Measurements from ENCODE around the gene LARGE1.
A peak's percentile ranks its signal among the peaks of the same experiment; 100 is the strongest.

LARGE1 gene

DNA sequence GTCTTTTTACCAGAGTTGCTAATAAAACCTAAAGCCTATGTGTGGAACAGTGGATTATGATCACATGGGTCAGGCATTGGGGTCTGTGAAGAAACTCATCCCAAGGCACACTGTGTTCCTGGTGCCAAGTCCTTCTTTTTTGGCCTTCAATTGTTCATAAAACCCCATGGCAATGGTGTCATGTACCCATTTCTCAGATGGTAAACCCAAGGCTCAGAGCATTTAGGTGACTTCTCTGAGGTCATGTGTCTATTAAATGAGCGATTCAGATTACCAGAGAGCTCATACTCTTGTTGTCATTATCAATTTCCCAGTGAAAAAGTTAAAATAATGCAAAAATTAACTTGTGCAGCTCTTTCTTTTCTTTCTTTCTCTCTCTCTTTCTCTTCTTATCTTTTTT, 589.3 kb downstream of the LARGE1 start:
- peaks cover 33% of the 10 kb centered on the region for H3K4me1 Mint-ChIP-seq
- TF ChIP-seq, protein P1, sequence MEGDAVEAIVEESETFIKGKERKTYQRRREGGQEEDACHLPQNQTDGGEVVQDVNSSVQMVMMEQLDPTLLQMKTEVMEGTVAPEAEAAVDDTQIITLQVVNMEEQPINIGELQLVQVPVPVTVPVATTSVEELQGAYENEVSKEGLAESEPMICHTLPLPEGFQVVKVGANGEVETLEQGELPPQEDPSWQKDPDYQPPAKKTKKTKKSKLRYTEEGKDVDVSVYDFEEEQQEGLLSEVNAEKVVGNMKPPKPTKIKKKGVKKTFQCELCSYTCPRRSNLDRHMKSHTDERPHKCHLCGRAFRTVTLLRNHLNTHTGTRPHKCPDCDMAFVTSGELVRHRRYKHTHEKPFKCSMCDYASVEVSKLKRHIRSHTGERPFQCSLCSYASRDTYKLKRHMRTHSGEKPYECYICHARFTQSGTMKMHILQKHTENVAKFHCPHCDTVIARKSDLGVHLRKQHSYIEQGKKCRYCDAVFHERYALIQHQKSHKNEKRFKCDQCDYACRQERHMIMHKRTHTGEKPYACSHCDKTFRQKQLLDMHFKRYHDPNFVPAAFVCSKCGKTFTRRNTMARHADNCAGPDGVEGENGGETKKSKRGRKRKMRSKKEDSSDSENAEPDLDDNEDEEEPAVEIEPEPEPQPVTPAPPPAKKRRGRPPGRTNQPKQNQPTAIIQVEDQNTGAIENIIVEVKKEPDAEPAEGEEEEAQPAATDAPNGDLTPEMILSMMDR (IDR thresholded peaks at IDR 0.05; ENCODE audit: unreplicated experiment in 3 of 3): no peak
- H3K27ac Mint-ChIP-seq: no peak overlapping the region
- H3K4me3 Mint-ChIP-seq: no peak overlapping the region
- peaks cover 2% of the 10 kb centered on the region for H3K9me3 Mint-ChIP-seq
- H3K36me3 Mint-ChIP-seq (ENCODE audit: low read depth): peaks cover 17% of the 10 kb centered on the region
- peaks cover 5% of the 10 kb centered on the region for H3K27me3 Mint-ChIP-seq (ENCODE audit: low read depth)

DNA sequence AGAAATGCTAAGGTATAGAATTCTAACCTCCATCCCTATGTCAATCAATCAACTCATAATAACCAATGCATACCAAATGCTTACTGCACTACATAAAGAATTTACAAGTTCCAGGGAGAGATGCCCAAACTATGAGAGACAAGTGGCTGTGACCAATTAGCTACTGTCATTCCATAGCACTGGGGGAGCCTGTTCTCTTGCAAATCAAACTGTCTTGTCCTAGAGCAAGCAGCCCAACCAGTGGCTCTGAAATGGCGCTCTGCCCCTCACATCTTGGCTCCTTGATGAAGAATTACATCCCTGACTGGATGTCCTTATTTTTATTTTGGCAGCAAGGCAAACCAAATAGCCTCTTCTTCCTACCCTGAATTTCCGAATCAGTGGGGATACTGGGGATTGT, 589.7 kb downstream of the LARGE1 start:
- Mint-ChIP-seq H3K9me3 (peaks cover 2% of the 10 kb centered on the region), H3K4me3 (no peak overlapping the region), H3K27me3 (ENCODE audit: low read depth) (peaks cover 5% of the 10 kb centered on the region), H3K4me1 (peaks cover 31% of the 10 kb centered on the region), H3K27ac (no peak overlapping the region), H3K36me3 (ENCODE audit: low read depth) (peaks cover 13% of the 10 kb centered on the region)
- TF ChIP-seq, protein P1 (IDR thresholded peaks at IDR 0.05; ENCODE audit: unreplicated experiment in 3 of 3): no peak

DNA sequence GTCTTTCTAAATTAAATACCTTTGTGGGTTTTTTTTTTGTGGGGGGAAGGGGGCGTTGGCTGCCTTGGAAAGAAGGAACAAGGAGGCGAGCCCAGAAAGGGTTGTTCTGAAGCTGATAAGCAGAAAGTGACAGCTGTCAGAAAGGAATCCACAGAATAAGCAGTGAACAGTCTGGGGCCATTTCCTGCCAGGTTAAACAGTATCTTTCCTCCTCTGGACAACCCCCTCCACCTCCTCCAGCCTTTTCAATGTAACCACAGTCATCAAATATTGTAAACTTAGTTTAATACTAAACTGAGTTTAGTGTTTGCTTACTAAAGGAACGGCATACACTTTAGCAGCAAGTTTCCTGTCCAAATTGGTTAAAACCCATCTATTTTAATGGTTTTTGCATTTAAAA, 590.9 kb downstream of the LARGE1 start:
- TF ChIP-seq, protein P1 (IDR thresholded peaks at IDR 0.05; ENCODE audit: unreplicated experiment in 3 of 3): no peak
- Mint-ChIP-seq H3K27me3 (ENCODE audit: low read depth) (peaks cover 5% of the 10 kb centered on the region), H3K4me1 (peaks cover 22% of the 10 kb centered on the region), H3K27ac (peak overlapping the region in 2 of 3 experiments; percentile 3 to 30), H3K4me3 (no peak overlapping the region), H3K9me3 (peaks cover 2% of the 10 kb centered on the region), H3K36me3 (ENCODE audit: low read depth) (peaks cover 11% of the 10 kb centered on the region)

DNA sequence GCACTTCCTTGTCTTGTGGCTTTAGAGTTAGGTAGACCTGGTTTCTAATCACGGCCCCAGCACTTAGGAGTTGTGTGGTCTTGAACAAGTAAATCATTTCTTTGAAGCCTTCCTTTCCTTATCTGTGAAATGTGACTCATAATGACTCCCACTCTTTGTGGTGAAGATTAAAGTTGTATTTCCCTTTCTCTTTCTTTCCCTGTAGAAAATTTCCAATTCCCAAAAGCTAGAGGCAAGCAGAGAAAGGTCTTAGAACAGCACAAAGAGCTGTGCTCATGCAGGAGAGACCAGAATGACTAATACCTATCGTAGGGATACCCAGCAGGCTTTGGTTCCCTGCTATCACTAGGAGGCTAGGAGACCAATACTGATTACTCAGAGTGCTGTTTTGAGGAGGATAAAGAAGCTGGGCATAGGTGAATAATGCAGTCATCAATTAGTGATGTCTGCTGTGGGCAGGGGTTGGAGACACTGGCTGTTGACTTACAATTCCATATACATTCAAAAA, 591.4 kb downstream of the LARGE1 start:
- TF ChIP-seq, protein P1 (IDR thresholded peaks at IDR 0.05; ENCODE audit: unreplicated experiment in 3 of 3): no peak
- peaks cover 2% of the 10 kb centered on the region for H3K9me3 Mint-ChIP-seq

DNA sequence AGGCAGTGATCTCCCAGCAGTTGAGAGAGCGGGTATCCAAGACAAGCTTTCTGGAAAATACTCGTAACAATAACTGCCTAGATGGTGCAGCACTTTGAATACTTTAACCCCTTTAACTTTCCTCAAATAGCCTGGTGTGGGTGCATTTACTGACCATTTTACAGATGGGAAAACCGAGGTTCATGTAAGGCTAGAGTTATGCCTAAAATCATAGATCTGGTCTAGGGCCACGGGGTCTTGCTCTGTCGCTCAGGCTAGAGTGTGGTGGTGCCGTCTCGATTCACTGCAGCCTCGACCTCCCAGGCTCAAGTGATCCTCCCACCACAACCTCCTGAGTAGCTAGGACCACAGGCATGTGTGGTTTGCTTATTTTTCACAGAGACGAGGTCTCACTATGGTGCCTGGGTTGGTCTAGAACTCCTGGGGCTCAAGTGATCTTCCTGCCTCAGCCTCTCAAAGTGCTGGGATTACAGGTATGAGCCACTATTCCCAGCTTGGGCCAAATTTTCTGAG, 592.9 kb downstream of the LARGE1 start:
- TF ChIP-seq, protein P1 (IDR thresholded peaks at IDR 0.05; ENCODE audit: unreplicated experiment in 3 of 3): no peak
- Mint-ChIP-seq H3K4me1 (peaks cover 20% of the 10 kb centered on the region), H3K4me3 (no peak overlapping the region), H3K27ac (peak overlapping the region in 1 of 3 experiments; percentile 35), H3K36me3 (ENCODE audit: low read depth) (peaks cover 7% of the 10 kb centered on the region), H3K27me3 (ENCODE audit: low read depth) (peaks cover 5% of the 10 kb centered on the region), H3K9me3 (peaks cover 2% of the 10 kb centered on the region)

More for the DNA sequence above, 591.4 kb downstream of the LARGE1 start:
- H3K36me3 Mint-ChIP-seq (ENCODE audit: low read depth): peaks cover 11% of the 10 kb centered on the region
- H3K27ac Mint-ChIP-seq: peak overlapping the region in 1 of 3 experiments; percentile 3
- H3K4me1 Mint-ChIP-seq: peaks cover 20% of the 10 kb centered on the region
- no peak overlapping the region for H3K4me3 Mint-ChIP-seq
- peaks cover 5% of the 10 kb centered on the region for H3K27me3 Mint-ChIP-seq (ENCODE audit: low read depth)

Data from nephron (organoid).